GM15510 (cell line): Measurements from ENCODE around the gene TRIM60.

Experiments
- POLR2A ChIP-seq: IDR thresholded peaks from 3 replicates; pipeline ENCODE4 v1.6.1; 2011; ENCODE audit warnings: borderline replicate concordance; ENCODE audit not compliant: insufficient read length; ENCODE audit errors: extremely low read depth

The TRIM60 gene

DNA sequence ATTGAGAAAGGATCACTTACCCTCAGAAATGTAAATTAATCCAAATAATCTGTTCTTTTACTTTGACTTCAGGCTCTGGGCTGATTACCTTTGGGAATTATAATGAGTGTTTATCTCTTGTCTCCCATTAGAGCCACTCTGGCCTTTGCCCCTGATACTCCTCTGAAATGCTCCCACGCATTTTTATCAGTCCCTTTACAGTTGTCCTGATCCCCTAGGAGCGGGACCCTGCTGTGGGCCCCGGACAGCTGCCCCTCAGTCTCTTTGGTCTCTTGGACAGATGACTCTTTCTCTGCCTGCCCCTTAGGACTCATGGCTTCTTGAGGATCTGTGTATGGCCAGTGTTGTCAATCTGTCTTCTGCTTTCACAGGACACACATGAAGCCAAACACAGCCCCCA lies 20.8 kb downstream of the TRIM60 start:
- TF ChIP-seq POLR2A = no peak

GRCh38 chr4:165053645-165054044 lies 21.8 kb downstream of the TRIM60 start, which contains the start of gene TRIM75:
Gene TRIM75, plus strand, starts transcription at chr4:165053866. Its CDS starts 5,282 bp downstream, at chr4:165059148.
- TF ChIP-seq POLR2A = no peak

DNA sequence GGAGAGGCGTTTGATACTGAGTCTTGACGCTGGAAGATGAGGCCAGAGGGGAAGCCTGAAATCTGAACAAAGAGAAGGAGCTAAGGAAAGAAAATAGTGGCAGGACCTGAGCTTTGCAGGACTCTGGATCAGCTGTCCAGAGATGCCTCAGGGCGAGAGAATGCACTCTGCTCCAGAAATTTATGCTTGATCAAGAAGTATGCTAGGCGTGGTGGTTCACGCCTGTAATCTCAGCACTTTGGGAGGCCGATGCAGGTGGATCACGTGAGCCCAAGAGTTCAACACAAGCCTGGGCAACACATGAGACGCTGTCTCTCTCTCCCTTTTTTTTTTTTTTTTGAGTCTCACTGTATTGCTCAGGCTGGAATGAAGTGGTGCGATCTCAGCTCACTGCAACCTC lies 23.8 kb downstream of the TRIM60 start:
- TF ChIP-seq POLR2A = no peak

- TF ChIP-seq POLR2A = no peak
Observed at GRCh38 chr4:165058666-165059065, 26.9 kb downstream of the TRIM60 start.

DNA sequence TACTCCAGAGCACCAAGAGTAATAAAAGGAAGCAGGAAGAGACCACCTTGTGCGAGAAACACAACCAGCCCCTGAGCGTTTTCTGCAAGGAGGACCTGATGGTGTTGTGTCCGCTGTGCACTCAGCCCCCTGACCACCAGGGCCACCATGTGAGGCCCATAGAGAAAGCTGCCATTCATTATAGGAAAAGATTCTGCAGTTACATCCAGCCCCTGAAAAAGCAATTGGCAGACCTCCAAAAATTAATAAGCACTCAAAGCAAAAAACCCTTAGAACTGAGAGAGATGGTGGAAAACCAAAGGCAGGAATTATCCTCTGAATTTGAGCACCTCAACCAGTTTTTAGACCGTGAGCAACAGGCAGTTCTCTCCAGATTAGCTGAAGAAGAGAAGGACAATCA lies 27.6 kb downstream of the TRIM60 start:
- no peak for TF ChIP-seq POLR2A

GRCh38 chr4:165060938-165061337 lies 29.1 kb downstream of the TRIM60 start:
- no peak for TF ChIP-seq POLR2A

- no peak for TF ChIP-seq POLR2A
Observed at GRCh38 chr4:165070560-165070959, 38.8 kb downstream of the TRIM60 start.

DNA sequence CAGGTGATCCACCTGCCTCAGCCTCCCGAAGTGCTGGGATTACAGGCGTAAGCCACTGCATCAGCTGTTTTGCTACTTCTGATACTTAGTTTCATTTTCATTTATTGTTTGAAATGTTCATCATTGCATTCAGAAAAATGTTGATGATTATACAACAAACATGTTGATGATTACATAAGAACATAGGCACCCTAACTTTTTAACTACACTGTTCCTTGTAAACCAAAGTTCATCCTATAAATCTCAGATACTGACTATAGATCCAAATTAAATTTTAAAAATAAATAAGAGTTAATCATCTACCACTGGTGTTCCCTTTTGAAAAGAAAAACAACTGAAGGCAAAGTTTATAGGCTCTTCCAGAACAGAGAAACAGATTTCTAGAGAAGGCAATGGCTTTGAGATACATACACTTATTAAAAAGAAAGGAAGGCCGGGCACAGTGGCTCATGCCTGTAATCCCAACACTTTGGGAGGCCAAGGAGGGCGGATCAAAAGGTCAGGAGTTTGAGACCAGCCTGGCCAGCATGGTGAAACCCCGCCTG lies 45.3 kb downstream of the TRIM60 start:
- no peak for TF ChIP-seq POLR2A

DNA sequence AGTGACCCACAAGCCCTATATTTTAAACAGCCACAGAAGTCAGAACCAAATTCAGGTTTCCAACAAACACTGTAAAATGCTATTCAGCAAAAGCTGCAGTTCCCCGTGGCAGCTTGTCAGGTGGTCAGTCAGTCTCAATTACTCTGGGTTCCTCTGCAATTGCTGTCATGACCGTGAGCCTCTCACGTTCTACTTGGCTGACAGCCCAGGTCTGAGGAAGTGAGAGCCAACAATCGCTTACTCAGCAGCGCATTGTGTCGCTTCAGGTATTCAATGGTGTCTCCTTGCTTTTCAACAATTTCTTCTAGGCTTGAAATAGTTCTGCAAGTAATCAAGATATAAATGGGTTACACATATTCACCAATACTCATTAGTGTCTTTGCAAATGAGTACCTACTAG lies 47.7 kb downstream of the TRIM60 start:
- TF ChIP-seq POLR2A = no peak

DNA sequence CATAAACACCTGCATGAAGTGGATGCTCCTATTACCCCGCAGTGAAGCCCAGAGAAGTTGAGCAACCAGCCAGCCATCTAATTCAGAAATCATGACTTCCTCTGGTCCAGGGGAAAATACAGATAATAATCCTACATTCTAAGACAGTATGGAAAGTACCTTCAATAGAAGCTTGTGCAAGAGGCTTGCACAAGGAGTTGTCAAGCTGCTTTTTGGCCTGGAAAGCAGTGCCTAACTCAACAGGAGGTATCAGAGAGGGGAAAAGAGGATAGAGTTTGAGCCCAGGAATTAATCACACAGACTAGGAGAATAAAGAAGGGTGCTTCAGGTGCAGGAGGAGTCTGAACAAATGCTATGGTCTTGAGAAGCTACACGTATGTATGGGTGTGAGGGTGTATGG lies 54.1 kb downstream of the TRIM60 start:
- TF ChIP-seq POLR2A = no peak

- no peak for TF ChIP-seq POLR2A
Observed at GRCh38 chr4:165088366-165088765, 56.6 kb downstream of the TRIM60 start.
